Fibroblast of skin of left biceps (primary cell): ENCODE results near the gene ROBO1.
"Not testable (repeated sequence)": the region's sequence is repeated elsewhere in the genome, so short reads cannot be mapped to it uniquely, and the experiment has no call there.

Experiments used
- DNase-seq, 2 experiments: peaks; one replicate each; pipeline ENCODE4 v3.0.0-alpha.2; 2013; ENCODE audit warnings: low read depth in 2 of 2

The ROBO1 gene

GRCh38 chr3:79246875-79247724 is 520.7 kb downstream of the ROBO1 start:
- DNase-seq: no peak

- no peak for DNase-seq
Measured at GRCh38 chr3:79245284-79246138, 522.3 kb downstream of the ROBO1 start.

GRCh38 chr3:79236496-79236895 is 531.3 kb downstream of the ROBO1 start:
- DNase-seq: no peak

- DNase-seq: no peak
Measured at GRCh38 chr3:79233431-79234060, 534.3 kb downstream of the ROBO1 start.

- no peak for DNase-seq
Measured at GRCh38 chr3:79230266-79230665, 537.5 kb downstream of the ROBO1 start.

- DNase-seq: no peak
Measured at GRCh38 chr3:79217096-79217495, 550.7 kb downstream of the ROBO1 start.

GRCh38 chr3:79215286-79215685 is 552.5 kb downstream of the ROBO1 start:
- DNase-seq: no peak

GRCh38 chr3:79211586-79212359 is 556.0 kb downstream of the ROBO1 start:
- no peak for DNase-seq

GRCh38 chr3:79204351-79204750 is 563.4 kb downstream of the ROBO1 start:
- DNase-seq: no peak

- DNase-seq: no peak
Measured at GRCh38 chr3:79203144-79203519, 564.7 kb downstream of the ROBO1 start.

- DNase-seq: no peak
Measured at GRCh38 chr3:79202471-79203143, 565.2 kb downstream of the ROBO1 start.

GRCh38 chr3:79200456-79200855 is 567.3 kb downstream of the ROBO1 start:
- DNase-seq: no peak

GRCh38 chr3:79199966-79200365 is 567.8 kb downstream of the ROBO1 start:
- no peak for DNase-seq

GRCh38 chr3:79187426-79187825 is 580.4 kb downstream of the ROBO1 start:
- no peak for DNase-seq

- no peak for DNase-seq
Measured at GRCh38 chr3:79184251-79184650, 583.5 kb downstream of the ROBO1 start.

- no peak for DNase-seq
Measured at GRCh38 chr3:79183496-79183895, 584.3 kb downstream of the ROBO1 start.

GRCh38 chr3:79178471-79179180 is 589.2 kb downstream of the ROBO1 start:
- DNase-seq: no peak

- DNase-seq: no peak
Measured at GRCh38 chr3:79175870-79176269, 591.9 kb downstream of the ROBO1 start.

GRCh38 chr3:79173259-79173658 is 594.5 kb downstream of the ROBO1 start:
- DNase-seq: not testable (repeated sequence)

GRCh38 chr3:79172241-79172640 is 595.6 kb downstream of the ROBO1 start:
- no peak for DNase-seq
